Measurements from ENCODE around the gene STK24.
"Not testable (repeated sequence)": the region's sequence is repeated elsewhere in the genome, so short reads cannot be mapped to it uniquely, and the experiment has no call there.

STK24 gene

GRCh38 chr13:98570929-98571372 lies 6.0 kb downstream of the STK24 start:
- Histone ChIP-seq H3K9ac (ENCODE audit: low read depth in 1 of 2, low read length in 2 of 2) (peak overlapping the region; percentile 57 to 65), H3K27ac (ENCODE audit: low read depth, low read length) (peak overlapping the region; percentile 34), H3K27me3 (ENCODE audit: control insufficient read depth in 1 of 2, insufficient read depth in 2 of 2, low read length in 2 of 2) (no peaks in the 10 kb centered on the region), H3K4me1 (ENCODE audit: control insufficient read depth in 1 of 2, insufficient read depth in 2 of 2, low read length in 2 of 2) (peaks cover 69 to 77% of the 10 kb centered on the region in 2 donors), H3K4me3 (ENCODE audit: low read depth in 1 of 2, low read length in 2 of 2) (peak overlapping the region; percentile 65 to 66), H3K36me3 (ENCODE audit: control insufficient read depth in 1 of 2, insufficient read depth in 2 of 2, low read length in 2 of 2) (no peaks in the 10 kb centered on the region), H3K9me3 (ENCODE audit: control insufficient read depth in 1 of 2, low read length in 2 of 2) (no peaks in the 10 kb centered on the region)

GRCh38 chr13:98569494-98570367 lies 7.2 kb downstream of the STK24 start:
- H3K4me1 ChIP-seq (ENCODE audit: control insufficient read depth in 1 of 2, insufficient read depth in 2 of 2, low read length in 2 of 2) = peaks cover 74 to 86% of the 10 kb centered on the region in 2 donors
- H3K27ac ChIP-seq (ENCODE audit: low read depth, low read length); H3K9me3 ChIP-seq (ENCODE audit: control insufficient read depth in 1 of 2, low read length in 2 of 2); H3K27me3 ChIP-seq (ENCODE audit: control insufficient read depth in 1 of 2, insufficient read depth in 2 of 2, low read length in 2 of 2); H3K4me3 ChIP-seq (ENCODE audit: low read depth in 1 of 2, low read length in 2 of 2); H3K36me3 ChIP-seq (ENCODE audit: control insufficient read depth in 1 of 2, insufficient read depth in 2 of 2, low read length in 2 of 2); H3K9ac ChIP-seq (ENCODE audit: low read depth in 1 of 2, low read length in 2 of 2): not testable (repeated sequence)

- H3K9me3 ChIP-seq (ENCODE audit: control insufficient read depth in 1 of 2, low read length in 2 of 2) = no peaks in the 10 kb centered on the region
- no peaks in the 10 kb centered on the region for H3K27me3 ChIP-seq (ENCODE audit: control insufficient read depth in 1 of 2, insufficient read depth in 2 of 2, low read length in 2 of 2)
- no peak overlapping the region for H3K27ac ChIP-seq (ENCODE audit: low read depth, low read length)
- no peaks in the 10 kb centered on the region for H3K36me3 ChIP-seq (ENCODE audit: control insufficient read depth in 1 of 2, insufficient read depth in 2 of 2, low read length in 2 of 2)
- no peak overlapping the region for H3K9ac ChIP-seq (ENCODE audit: low read depth in 1 of 2, low read length in 2 of 2)
- no peak overlapping the region for H3K4me3 ChIP-seq (ENCODE audit: low read depth in 1 of 2, low read length in 2 of 2)
- H3K4me1 ChIP-seq (ENCODE audit: control insufficient read depth in 1 of 2, insufficient read depth in 2 of 2, low read length in 2 of 2) = peaks cover 73 to 85% of the 10 kb centered on the region in 2 donors
Measured at GRCh38 chr13:98568918-98569317, 8.0 kb downstream of the STK24 start.

- Histone ChIP-seq H3K4me3 (ENCODE audit: low read depth in 1 of 2, low read length in 2 of 2) (no peak overlapping the region), H3K27me3 (ENCODE audit: control insufficient read depth in 1 of 2, insufficient read depth in 2 of 2, low read length in 2 of 2) (no peaks in the 10 kb centered on the region), H3K36me3 (ENCODE audit: control insufficient read depth in 1 of 2, insufficient read depth in 2 of 2, low read length in 2 of 2) (no peaks in the 10 kb centered on the region), H3K27ac (ENCODE audit: low read depth, low read length) (no peak overlapping the region), H3K9ac (ENCODE audit: low read depth in 1 of 2, low read length in 2 of 2) (no peak overlapping the region), H3K9me3 (ENCODE audit: control insufficient read depth in 1 of 2, low read length in 2 of 2) (no peaks in the 10 kb centered on the region), H3K4me1 (ENCODE audit: control insufficient read depth in 1 of 2, insufficient read depth in 2 of 2, low read length in 2 of 2) (peaks cover 70 to 72% of the 10 kb centered on the region in 2 donors)
Measured at GRCh38 chr13:98567140-98567539, 9.8 kb downstream of the STK24 start.

GRCh38 chr13:98565726-98566565 lies 11.0 kb downstream of the STK24 start:
- Histone ChIP-seq H3K4me3 (ENCODE audit: low read depth in 1 of 2, low read length in 2 of 2) (peak overlapping the region; percentile 32 to 53), H3K9me3 (ENCODE audit: control insufficient read depth in 1 of 2, low read length in 2 of 2) (no peaks in the 10 kb centered on the region), H3K27me3 (ENCODE audit: control insufficient read depth in 1 of 2, insufficient read depth in 2 of 2, low read length in 2 of 2) (no peaks in the 10 kb centered on the region), H3K36me3 (ENCODE audit: control insufficient read depth in 1 of 2, insufficient read depth in 2 of 2, low read length in 2 of 2) (no peaks in the 10 kb centered on the region), H3K27ac (ENCODE audit: low read depth, low read length) (peak overlapping the region; percentile 86), H3K9ac (ENCODE audit: low read depth in 1 of 2, low read length in 2 of 2) (peak overlapping the region; percentile 51 to 55), H3K4me1 (ENCODE audit: control insufficient read depth in 1 of 2, insufficient read depth in 2 of 2, low read length in 2 of 2) (peaks cover 63 to 65% of the 10 kb centered on the region in 2 donors)

- no peak overlapping the region for H3K4me3 ChIP-seq (ENCODE audit: low read depth in 1 of 2, low read length in 2 of 2)
- H3K4me1 ChIP-seq (ENCODE audit: control insufficient read depth in 1 of 2, insufficient read depth in 2 of 2, low read length in 2 of 2) = peaks cover 49% of the 10 kb centered on the region in 2 donors
- H3K36me3 ChIP-seq (ENCODE audit: control insufficient read depth in 1 of 2, insufficient read depth in 2 of 2, low read length in 2 of 2) = no peaks in the 10 kb centered on the region
- no peaks in the 10 kb centered on the region for H3K9me3 ChIP-seq (ENCODE audit: control insufficient read depth in 1 of 2, low read length in 2 of 2)
- no peak overlapping the region for H3K9ac ChIP-seq (ENCODE audit: low read depth in 1 of 2, low read length in 2 of 2)
- H3K27ac ChIP-seq (ENCODE audit: low read depth, low read length) = no peak overlapping the region
- H3K27me3 ChIP-seq (ENCODE audit: control insufficient read depth in 1 of 2, insufficient read depth in 2 of 2, low read length in 2 of 2) = no peaks in the 10 kb centered on the region
Measured at GRCh38 chr13:98564204-98564603, 12.7 kb downstream of the STK24 start.

- Histone ChIP-seq H3K9me3 (ENCODE audit: control insufficient read depth in 1 of 2, low read length in 2 of 2) (no peaks in the 10 kb centered on the region), H3K27ac (ENCODE audit: low read depth, low read length) (no peak overlapping the region), H3K4me3 (ENCODE audit: low read depth in 1 of 2, low read length in 2 of 2) (no peak overlapping the region), H3K36me3 (ENCODE audit: control insufficient read depth in 1 of 2, insufficient read depth in 2 of 2, low read length in 2 of 2) (no peaks in the 10 kb centered on the region), H3K9ac (ENCODE audit: low read depth in 1 of 2, low read length in 2 of 2) (no peak overlapping the region), H3K27me3 (ENCODE audit: control insufficient read depth in 1 of 2, insufficient read depth in 2 of 2, low read length in 2 of 2) (no peaks in the 10 kb centered on the region), H3K4me1 (ENCODE audit: control insufficient read depth in 1 of 2, insufficient read depth in 2 of 2, low read length in 2 of 2) (peaks cover 46 to 49% of the 10 kb centered on the region in 2 donors)
Measured at GRCh38 chr13:98563071-98563470, 13.8 kb downstream of the STK24 start.

- H3K27me3 ChIP-seq (ENCODE audit: control insufficient read depth in 1 of 2, insufficient read depth in 2 of 2, low read length in 2 of 2) = no peaks in the 10 kb centered on the region
- H3K4me1 ChIP-seq (ENCODE audit: control insufficient read depth in 1 of 2, insufficient read depth in 2 of 2, low read length in 2 of 2) = peaks cover 39 to 41% of the 10 kb centered on the region in 2 donors
- H3K36me3 ChIP-seq (ENCODE audit: control insufficient read depth in 1 of 2, insufficient read depth in 2 of 2, low read length in 2 of 2) = no peaks in the 10 kb centered on the region
- no peak overlapping the region for H3K27ac ChIP-seq (ENCODE audit: low read depth, low read length)
- no peak overlapping the region for H3K9ac ChIP-seq (ENCODE audit: low read depth in 1 of 2, low read length in 2 of 2)
- H3K9me3 ChIP-seq (ENCODE audit: control insufficient read depth in 1 of 2, low read length in 2 of 2) = no peaks in the 10 kb centered on the region
- H3K4me3 ChIP-seq (ENCODE audit: low read depth in 1 of 2, low read length in 2 of 2) = no peak overlapping the region
Measured at GRCh38 chr13:98559169-98559568, 17.7 kb downstream of the STK24 start.

- Histone ChIP-seq H3K27me3 (ENCODE audit: control insufficient read depth in 1 of 2, insufficient read depth in 2 of 2, low read length in 2 of 2) (no peaks in the 10 kb centered on the region), H3K4me3 (ENCODE audit: low read depth in 1 of 2, low read length in 2 of 2) (no peak overlapping the region), H3K36me3 (ENCODE audit: control insufficient read depth in 1 of 2, insufficient read depth in 2 of 2, low read length in 2 of 2) (no peaks in the 10 kb centered on the region), H3K27ac (ENCODE audit: low read depth, low read length) (no peak overlapping the region), H3K9ac (ENCODE audit: low read depth in 1 of 2, low read length in 2 of 2) (no peak overlapping the region), H3K9me3 (ENCODE audit: control insufficient read depth in 1 of 2, low read length in 2 of 2) (no peaks in the 10 kb centered on the region), H3K4me1 (ENCODE audit: control insufficient read depth in 1 of 2, insufficient read depth in 2 of 2, low read length in 2 of 2) (peaks cover 38 to 39% of the 10 kb centered on the region in 2 donors)
Measured at GRCh38 chr13:98557937-98558792, 18.7 kb downstream of the STK24 start.

Data from duodenal mucosa (tissue), 2 donors.